ENCODE measurements around the gene SNCA. TPM values are rescaled to one million over a fixed set of nuclear protein-coding genes. Genes with fewer than 3 reads are reported as not detected.

SNCA gene
- total RNA-seq, 1 donor from 2014 or later = 24.7 TPM

- DNase-seq (ENCODE audit: low read depth) = peak; percentile 98
Measured at GRCh38 chr4:89754531-89754930, 82.4 kb downstream of the SNCA start.

- DNase-seq (ENCODE audit: low read depth) = peak; percentile 100
Measured at GRCh38 chr4:89753601-89754066, 83.3 kb downstream of the SNCA start.

GRCh38 chr4:89752932-89753598 lies 83.9 kb downstream of the SNCA start:
- peak; percentile 94 for DNase-seq (ENCODE audit: low read depth)

GRCh38 chr4:89751416-89751815 lies 85.5 kb downstream of the SNCA start:
- no peak for DNase-seq (ENCODE audit: low read depth)

GRCh38 chr4:89746377-89746776 lies 90.6 kb downstream of the SNCA start:
- no peak for DNase-seq (ENCODE audit: low read depth)

- DNase-seq (ENCODE audit: low read depth) = no peak
Measured at GRCh38 chr4:89745708-89746107, 91.3 kb downstream of the SNCA start.

- DNase-seq (ENCODE audit: low read depth) = no peak
Measured at GRCh38 chr4:89744914-89745313, 92.0 kb downstream of the SNCA start.

- no peak for DNase-seq (ENCODE audit: low read depth)
Measured at GRCh38 chr4:89741768-89742167, 95.2 kb downstream of the SNCA start.

GRCh38 chr4:89739311-89739988 lies 97.5 kb downstream of the SNCA start:
- DNase-seq (ENCODE audit: low read depth) = no peak

- peak; percentile 78 for DNase-seq (ENCODE audit: low read depth)
Measured at GRCh38 chr4:89737888-89738287, 99.1 kb downstream of the SNCA start.

GRCh38 chr4:89733946-89734345 lies 103.0 kb downstream of the SNCA start:
- no peak for DNase-seq (ENCODE audit: low read depth)

GRCh38 chr4:89727238-89727637 lies 109.7 kb downstream of the SNCA start:
- DNase-seq (ENCODE audit: low read depth) = no peak

GRCh38 chr4:89725268-89725667 lies 111.7 kb downstream of the SNCA start:
- DNase-seq (ENCODE audit: low read depth) = no peak

GRCh38 chr4:89724716-89725115 lies 112.2 kb downstream of the SNCA start:
- DNase-seq (ENCODE audit: low read depth) = no peak

GRCh38 chr4:89723096-89723495 lies 113.9 kb downstream of the SNCA start:
- DNase-seq (ENCODE audit: low read depth) = no peak

- DNase-seq (ENCODE audit: low read depth) = no peak
Measured at GRCh38 chr4:89722517-89722916, 114.4 kb downstream of the SNCA start.

- no peak for DNase-seq (ENCODE audit: low read depth)
Measured at GRCh38 chr4:89720981-89721380, 116.0 kb downstream of the SNCA start.

GRCh38 chr4:89719536-89720090 lies 117.3 kb downstream of the SNCA start:
- no peak for DNase-seq (ENCODE audit: low read depth)

- no peak for DNase-seq (ENCODE audit: low read depth)
Measured at GRCh38 chr4:89716893-89717292, 120.1 kb downstream of the SNCA start.

- no peak for DNase-seq (ENCODE audit: low read depth)
Measured at GRCh38 chr4:89715631-89716030, 121.3 kb downstream of the SNCA start.

- no peak for DNase-seq (ENCODE audit: low read depth)
Measured at GRCh38 chr4:89712827-89713226, 124.1 kb downstream of the SNCA start.

GRCh38 chr4:89712141-89712540 lies 124.8 kb downstream of the SNCA start:
- DNase-seq (ENCODE audit: low read depth) = no peak

- DNase-seq (ENCODE audit: low read depth) = no peak
Measured at GRCh38 chr4:89708903-89709421, 128.0 kb downstream of the SNCA start.
